Gastroesophageal sphincter (tissue), 4 donors: ENCODE results near the gene LY6G6D. TPM values are rescaled to one million over a fixed set of nuclear protein-coding genes. Genes with fewer than 3 reads are reported as not detected.

ENCODE experiments used
- ATAC-seq: fragments of 150-250 bp; one replicate; pipeline ENCODE4 v1.9.1; 2016; ENCODE audit warnings: mild to moderate bottlenecking, moderate library complexity
- H3K27ac ChIP-seq, 4 donors: fragments of 200-600 bp; sonication (generic) in 3 of 4; 1 replicate in 3 of 4; 2 replicates in 1 of 4; pipeline ENCODE4 v1.5.1; 2016 to 2019
- H3K27me3 ChIP-seq: fragments of 200-600 bp; sonication (generic); one replicate; pipeline ENCODE4 v1.5.1; 2019
- H3K36me3 ChIP-seq, 2 donors: fragments of 200-600 bp; sonication (generic); one replicate each; pipeline ENCODE4 v1.5.1; 2019; ENCODE audit warnings: control low read depth in 1 of 2
- H3K4me1 ChIP-seq, 3 donors: fragments of 200-600 bp; sonication (generic); 1 replicate in 2 of 3; 2 replicates in 1 of 3; pipeline ENCODE4 v1.5.1; 2016 to 2019; ENCODE audit warnings: control low read depth in 2 of 3
- H3K4me3 ChIP-seq, 2 donors: fragments of 200-600 bp; sonication (generic); one replicate each; pipeline ENCODE4 v1.5.1; 2019; ENCODE audit warnings: mild to moderate bottlenecking in 1 of 2, moderate library complexity in 1 of 2
- H3K9me3 ChIP-seq, 3 donors: fragments of 200-600 bp; sonication (generic); one replicate each; pipeline ENCODE4 v1.5.1; 2017 to 2019; ENCODE audit warnings: control low read depth in 2 of 3
- CTCF ChIP-seq, 4 experiments: fragments of 200-600 bp in 2 of 4; fragments of 450-650 bp in 2 of 4; sonication (generic) in 1 of 4; IDR thresholded peaks; one replicate each; pipeline ENCODE4 v1.5.1; 2017 to 2019; ENCODE audit warnings: antibody characterized with exemption in 4 of 4, mild to moderate bottlenecking in 2 of 4, moderate library complexity in 2 of 4
- EP300 ChIP-seq: sonication (generic); formaldehyde crosslinking; IDR thresholded peaks from one replicate; pipeline ENCODE4 v1.6.1; 2017; ENCODE audit warnings: antibody characterized with exemption, mild to moderate bottlenecking
- POLR2A ChIP-seq, 2 donors: fragments of 450-650 bp; IDR thresholded peaks; one replicate each; pipeline ENCODE4 v1.6.1; 2017; ENCODE audit warnings: antibody characterized with exemption in 2 of 2, mild to moderate bottlenecking in 2 of 2, moderate library complexity in 1 of 2
- POLR2AphosphoS5 ChIP-seq: sonication (generic); formaldehyde crosslinking; IDR thresholded peaks from one replicate; pipeline ENCODE4 v1.6.1; 2017; ENCODE audit warnings: antibody characterized with exemption
- WGBS, 2 donors: methylation state at CpG; one replicate each; pipeline ENCODE4 v1.1.5; 2018; ENCODE audit warnings: low coverage in 1 of 2; 5-methylcytosine and 5-hydroxymethylcytosine counted together
- total RNA-seq, 4 donors: library from RNA; depleted of rRNA; stranded (reverse); fragments of >200 nt; gene quantifications; one replicate each; pipeline ENCODE4 v1.1.0, GENCODE V29; 2016

Gene LY6G6D
- total RNA-seq, 4 donors from 2014 or later, result not detected

- H3K27me3 ChIP-seq, result no peaks in the 10 kb centered on the region
- ATAC-seq, result no peak
- TF ChIP-seq POLR2A (IDR thresholded peaks at IDR 0.05) (no peak), CTCF (IDR thresholded peaks at IDR 0.05) (no peak), EP300 (no peak), POLR2AphosphoS5 (no peak)
- H3K4me1 ChIP-seq, result peaks cover 3 to 34% (median 8%) of the 10 kb centered on the region in 3 donors
- no peaks in the 10 kb centered on the region for H3K36me3 ChIP-seq
- WGBS, 2 donors, result 72 to 82% methylated on average over 3 of the region's 3 CpGs
- H3K27ac ChIP-seq, result no peak overlapping the region
- no peak overlapping the region for H3K4me3 ChIP-seq
- H3K9me3 ChIP-seq, result no peaks in the 10 kb centered on the region
These were observed 27.7 kb downstream of the LY6G6D start for GRCh38 chr6:31742894-31743293.

- H3K27ac ChIP-seq, result no peak overlapping the region
- TF ChIP-seq CTCF (IDR thresholded peaks at IDR 0.05), result no peak
- TF ChIP-seq EP300, result no peak
- no peak for TF ChIP-seq POLR2AphosphoS5
- TF ChIP-seq POLR2A (IDR thresholded peaks at IDR 0.05), result no peak
- ATAC-seq, result no peak
- peaks cover under 1 to 20% (median 5%) of the 10 kb centered on the region in 3 donors for H3K4me1 ChIP-seq
- no peaks in the 10 kb centered on the region for H3K36me3 ChIP-seq
- no peaks in the 10 kb centered on the region for H3K9me3 ChIP-seq
- H3K4me3 ChIP-seq, result no peak overlapping the region
- no peaks in the 10 kb centered on the region for H3K27me3 ChIP-seq
- 58 to 67% methylated on average over 1 of the region's 1 CpG for WGBS, 2 donors
These were observed 29.3 kb downstream of the LY6G6D start for GRCh38 chr6:31744422-31744821.

- no peak overlapping the region for H3K27ac ChIP-seq
- no peaks in the 10 kb centered on the region for H3K27me3 ChIP-seq
- no peak overlapping the region for H3K4me3 ChIP-seq
- ATAC-seq, result no peak
- no peaks in the 10 kb centered on the region for H3K9me3 ChIP-seq
- peaks cover 0 to 11% (median 0%) of the 10 kb centered on the region in 3 donors for H3K4me1 ChIP-seq
- WGBS, 2 donors, result 80 to 90% methylated on average over 2 to 5 of the region's 8 CpGs
- TF ChIP-seq POLR2A (IDR thresholded peaks at IDR 0.05) (no peak), POLR2AphosphoS5 (no peak), EP300 (no peak), CTCF (IDR thresholded peaks at IDR 0.05) (no peak)
- no peaks in the 10 kb centered on the region for H3K36me3 ChIP-seq
These were observed 34.3 kb downstream of the LY6G6D start for GRCh38 chr6:31749301-31750036.

GRCh38 chr6:31750411-31751022, 35.4 kb downstream of the LY6G6D start:
- Histone ChIP-seq H3K9me3 (no peaks in the 10 kb centered on the region), H3K36me3 (no peaks in the 10 kb centered on the region), H3K4me3 (no peak overlapping the region), H3K27ac (no peak overlapping the region), H3K27me3 (no peaks in the 10 kb centered on the region), H3K4me1 (peaks cover 0 to 11% (median 0%) of the 10 kb centered on the region in 3 donors)
- WGBS, 2 donors, result 84 to 98% methylated on average over 6 to 7 of the region's 7 CpGs
- TF ChIP-seq CTCF (IDR thresholded peaks at IDR 0.05), result no peak
- TF ChIP-seq POLR2A (IDR thresholded peaks at IDR 0.05), result no peak
- no peak for TF ChIP-seq POLR2AphosphoS5
- TF ChIP-seq EP300, result no peak
- no peak for ATAC-seq
